ENCODE data around the gene FLNC.

The FLNC gene

GRCh38 chr7:128874140-128875031 lies 44.2 kb downstream of the FLNC start:
- DNase-seq (ENCODE audit: low spot score) = no peak
- TF ChIP-seq CTCF (IDR thresholded peaks at IDR 0.05; ENCODE audit: extremely low read depth, missing control alignments) = no peak

GRCh38 chr7:128875523-128875948 lies 45.3 kb downstream of the FLNC start:
- no peak for TF ChIP-seq CTCF (IDR thresholded peaks at IDR 0.05; ENCODE audit: extremely low read depth, missing control alignments)

GRCh38 chr7:128876127-128876526 lies 45.9 kb downstream of the FLNC start:
- DNase-seq (ENCODE audit: low spot score) = no peak
- no peak for TF ChIP-seq CTCF (IDR thresholded peaks at IDR 0.05; ENCODE audit: extremely low read depth, missing control alignments)

More at GRCh38 chr7:128875523-128875948, 45.3 kb downstream of the FLNC start:
- no peak for DNase-seq (ENCODE audit: low spot score)

- DNase-seq (ENCODE audit: low spot score) = no peak
- no peak for TF ChIP-seq CTCF (IDR thresholded peaks at IDR 0.05; ENCODE audit: extremely low read depth, missing control alignments)
These were observed 46.4 kb downstream of the FLNC start for GRCh38 chr7:128876586-128876977.

- DNase-seq (ENCODE audit: low spot score) = no peak
- TF ChIP-seq CTCF (IDR thresholded peaks at IDR 0.05; ENCODE audit: extremely low read depth, missing control alignments) = no peak
These were observed 47.0 kb downstream of the FLNC start for GRCh38 chr7:128876978-128877755.

- TF ChIP-seq CTCF (IDR thresholded peaks at IDR 0.05; ENCODE audit: extremely low read depth, missing control alignments) = no peak
These were observed 47.5 kb downstream of the FLNC start for GRCh38 chr7:128877756-128878120.

More at GRCh38 chr7:128877756-128878120, 47.5 kb downstream of the FLNC start:
- no peak for DNase-seq (ENCODE audit: low spot score)
